Right lobe of liver (tissue), 6 donors: ENCODE data around the gene ZYG11A. TPM values are rescaled to one million over a fixed set of nuclear protein-coding genes. Genes with fewer than 3 reads are reported as not detected.

Source experiments
- ATAC-seq, 4 donors: fragments of 200-7000 bp; cut with Tn5 transposase; one replicate each; pipeline ENCODE4 v1.9.1; 2020; ENCODE audit warnings: mild to moderate bottlenecking in 4 of 4, moderate library complexity in 4 of 4
- DNase-seq, 3 donors: peaks; one replicate each; pipeline ENCODE4 v3.0.0-alpha.2; 2020
- H3K27ac ChIP-seq, 3 donors: fragments of 200-600 bp; one replicate each; pipeline ENCODE4 v1.8.0; 2022
- H3K27me3 ChIP-seq, 2 donors: fragments of 200-600 bp; one replicate each; pipeline ENCODE4 v1.8.0; 2022
- H3K36me3 ChIP-seq, 4 donors: fragments of 200-600 bp; sonication (generic) in 1 of 4; one replicate each; pipeline versions ENCODE4 v1.5.1 to v1.8.0; 2017 to 2022; ENCODE audit warnings: control low read depth in 1 of 4
- H3K4me1 ChIP-seq, 4 donors: fragments of 200-600 bp; sonication (generic) in 1 of 4; one replicate each; pipeline versions ENCODE4 v1.5.1 to v1.8.0; 2017 to 2022; ENCODE audit warnings: control low read depth in 1 of 4
- H3K4me3 ChIP-seq, 3 donors: fragments of 200-600 bp; one replicate each; pipeline ENCODE4 v1.8.0; 2022
- H3K9me3 ChIP-seq, 4 donors: fragments of 200-600 bp; sonication (generic) in 1 of 4; one replicate each; pipeline versions ENCODE4 v1.5.1 to v1.8.0; 2017 to 2022; ENCODE audit warnings: control low read depth in 1 of 4
- CTCF ChIP-seq, 4 donors: fragments of 200-600 bp in 3 of 4; fragments of 450-650 bp in 1 of 4; IDR thresholded peaks; one replicate each; pipeline versions ENCODE4 v1.5.1 to v1.8.0; 2016 to 2022; ENCODE audit warnings: antibody characterized with exemption in 4 of 4, mild to moderate bottlenecking in 2 of 4
- POLR2A ChIP-seq: fragments of 450-650 bp; IDR thresholded peaks from one replicate; pipeline ENCODE4 v1.6.1; 2017; ENCODE audit warnings: antibody characterized with exemption, mild to moderate bottlenecking
- WGBS: methylation state at CpG from one replicate; pipeline ENCODE4 v1.1.6; 2018; ENCODE audit warnings: low coverage, low lambda C conversion rate; ENCODE audit not compliant: insufficient coverage; ENCODE audit errors: missing lambda C conversion rate; 5-methylcytosine and 5-hydroxymethylcytosine counted together
- intact Hi-C, 2 donors: fragments of 100-400 bp; cut with DNase I; formaldehyde crosslinking; loops; one replicate each; pipeline versions ENCODE4 v1.11.2 to v1.14.1; 2022
- total RNA-seq, 6 experiments: library from RNA; depleted of rRNA in 2 of 6; stranded (reverse); fragments of >200 nt in 2 of 6; fragmentation: NEBNext Ultra II Directional in 3 of 6; extraction: Animal tissue kit (Norgen Biotek cat#: 25700) in 3 of 6; gene quantifications; one replicate each; pipeline versions ENCODE4 v1.1.0 to v1.2.4, GENCODE V29; 2016 to 2023
- donor health status: DM: no; HTN: yes; CAD: no.
- donor health status: DM: no; HTN: no; CAD: no.
- donor health status: DM: no; HTN: no; CAD: no.
- donor health status: DM: no; HTN: yes; CAD: no.
- donor health status: DM: no; HTN: yes; CAD: no.

Gene ZYG11A
- total RNA-seq, 6 experiments from 2014 or later: 0.22 to 1.5 (median 1.0) TPM

DNA sequence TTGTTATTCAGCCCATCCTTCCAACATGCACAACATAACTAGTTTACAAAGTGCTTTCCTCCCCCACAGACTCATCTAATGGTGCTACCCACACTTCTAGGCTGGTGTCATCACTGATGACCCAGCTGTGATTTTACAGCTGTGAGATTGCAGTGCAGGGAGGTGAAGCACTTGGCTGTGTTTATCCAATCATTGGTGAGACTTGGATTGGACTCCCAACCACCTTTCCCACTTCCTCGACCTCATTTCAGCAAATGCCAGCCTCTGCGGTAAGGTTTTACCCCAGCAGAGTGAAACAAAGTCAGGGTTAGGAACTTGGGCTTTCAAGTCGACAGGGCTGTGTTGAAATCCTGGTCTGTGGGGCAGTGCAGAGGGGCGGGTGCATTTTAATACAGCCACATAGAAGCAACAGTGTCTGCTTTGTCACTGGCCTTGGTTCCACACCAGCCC, 56.9 kb downstream of the ZYG11A start:
- intact Hi-C loops: no loop called here
- DNase-seq (no peak), ATAC-seq (peak in 2 of 4 donors; percentile 16 to 53)
- TF ChIP-seq CTCF (IDR thresholded peaks at IDR 0.05) (no peak), POLR2A (no peak)
- Histone ChIP-seq H3K4me1 (peaks cover 0 to 41% (median 22%) of the 10 kb centered on the region in 4 donors), H3K4me3 (no peak overlapping the region), H3K27ac (peak overlapping the region; percentile 18 to 34 (median 32)), H3K27me3 (no peaks in the 10 kb centered on the region), H3K36me3 (peaks cover 0 to 52% (median 26%) of the 10 kb centered on the region in 4 donors), H3K9me3 (no peaks in the 10 kb centered on the region)
- WGBS: 13% methylated on average over 3 of the region's 4 CpGs

GRCh38 chr1:52900402-52900801, 57.8 kb downstream of the ZYG11A start:
- H3K36me3 ChIP-seq: peaks cover 0 to 48% (median 25%) of the 10 kb centered on the region in 4 donors
- H3K4me1 ChIP-seq: peaks cover 0 to 50% (median 27%) of the 10 kb centered on the region in 4 donors
- peak overlapping the region in 2 of 3 donors; percentile 32 to 34 for H3K27ac ChIP-seq
- no peak for DNase-seq
- intact Hi-C loops: loop anchor here in 1 of 2 donors (10.0 kb wide), 1 partner anchor 274 kb away; no protein-coding TSS in a partner anchor
- H3K4me3 ChIP-seq: no peak overlapping the region
- H3K9me3 ChIP-seq: no peaks in the 10 kb centered on the region
- TF ChIP-seq POLR2A: no peak
- no peak for TF ChIP-seq CTCF (IDR thresholded peaks at IDR 0.05)
- no peak for ATAC-seq
- no peaks in the 10 kb centered on the region for H3K27me3 ChIP-seq
- WGBS: 57% methylated on average over 2 of the region's 2 CpGs

GRCh38 chr1:52901384-52901783, 58.8 kb downstream of the ZYG11A start:
- Histone ChIP-seq H3K4me3 (no peak overlapping the region), H3K9me3 (no peaks in the 10 kb centered on the region), H3K27me3 (no peaks in the 10 kb centered on the region), H3K27ac (peak overlapping the region in 1 of 3 donors; percentile 34), H3K36me3 (peaks cover 0 to 38% (median 20%) of the 10 kb centered on the region in 4 donors), H3K4me1 (peaks cover 0 to 60% (median 30%) of the 10 kb centered on the region in 4 donors)
- intact Hi-C loops: loop anchor here in 1 of 2 donors (10.0 kb wide), 1 partner anchor 273 kb away; no protein-coding TSS in a partner anchor
- TF ChIP-seq CTCF (IDR thresholded peaks at IDR 0.05) (peak in 3 of 4 donors; percentile 24 to 34 (median 25)), POLR2A (no peak)
- ATAC-seq (peak in 3 of 4 donors; percentile 13 to 29 (median 17)), DNase-seq (no peak)
- 27% methylated on average over 1 of the region's 1 CpG for WGBS

GRCh38 chr1:52904208-52904926, 61.8 kb downstream of the ZYG11A start:
- 98% methylated on average over 8 of the region's 13 CpGs for WGBS
- H3K4me3 ChIP-seq: no peak overlapping the region
- peaks cover 0 to 84% (median 41%) of the 10 kb centered on the region in 4 donors for H3K4me1 ChIP-seq
- ATAC-seq: no peak
- peak overlapping the region in 2 of 3 donors; percentile 59 to 76 for H3K27ac ChIP-seq
- H3K36me3 ChIP-seq: peaks cover 0 to 25% (median 11%) of the 10 kb centered on the region in 4 donors
- no peak for DNase-seq
- H3K9me3 ChIP-seq: no peaks in the 10 kb centered on the region
- intact Hi-C loops: loop anchor here in 1 of 2 donors (10.0 kb wide), 1 partner anchor 270 kb away; no protein-coding TSS in a partner anchor
- TF ChIP-seq POLR2A: no peak
- TF ChIP-seq CTCF (IDR thresholded peaks at IDR 0.05): no peak
- no peaks in the 10 kb centered on the region for H3K27me3 ChIP-seq
